GM12874 (cell line): Measurements from ENCODE around the gene RNF133.
A peak's percentile ranks its signal among the peaks of the same experiment; 100 is the strongest.

ENCODE experiments used
- TF ChIP-seq, protein P1 (sequence below): IDR thresholded peaks from 2 replicates; pipeline ENCODE4 v1.5.1; 2011; ENCODE audit warnings: low read depth, mild to moderate bottlenecking, control low read depth, low read length, moderate library complexity; ENCODE audit not compliant: insufficient read depth

Gene RNF133

DNA sequence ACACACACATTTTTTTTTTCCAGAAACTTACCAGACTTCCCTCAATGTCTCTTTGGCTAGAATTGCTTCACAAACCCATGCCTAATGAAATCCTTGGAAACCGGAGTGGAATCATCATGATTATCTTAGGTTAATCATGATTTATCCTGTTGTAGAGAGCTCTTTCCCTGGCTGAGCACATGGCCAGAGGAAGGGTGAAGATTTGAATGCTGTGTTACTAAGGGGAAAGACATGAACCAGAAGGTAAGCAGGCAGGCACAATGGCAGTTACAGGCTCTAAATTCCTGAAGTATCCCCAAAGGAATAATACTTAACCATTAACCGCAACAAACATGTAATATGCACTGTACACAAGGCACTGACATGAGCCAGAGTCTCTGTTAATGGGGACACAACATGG lies 7.9 kb upstream of the RNF133 start:
- TF ChIP-seq, protein P1, sequence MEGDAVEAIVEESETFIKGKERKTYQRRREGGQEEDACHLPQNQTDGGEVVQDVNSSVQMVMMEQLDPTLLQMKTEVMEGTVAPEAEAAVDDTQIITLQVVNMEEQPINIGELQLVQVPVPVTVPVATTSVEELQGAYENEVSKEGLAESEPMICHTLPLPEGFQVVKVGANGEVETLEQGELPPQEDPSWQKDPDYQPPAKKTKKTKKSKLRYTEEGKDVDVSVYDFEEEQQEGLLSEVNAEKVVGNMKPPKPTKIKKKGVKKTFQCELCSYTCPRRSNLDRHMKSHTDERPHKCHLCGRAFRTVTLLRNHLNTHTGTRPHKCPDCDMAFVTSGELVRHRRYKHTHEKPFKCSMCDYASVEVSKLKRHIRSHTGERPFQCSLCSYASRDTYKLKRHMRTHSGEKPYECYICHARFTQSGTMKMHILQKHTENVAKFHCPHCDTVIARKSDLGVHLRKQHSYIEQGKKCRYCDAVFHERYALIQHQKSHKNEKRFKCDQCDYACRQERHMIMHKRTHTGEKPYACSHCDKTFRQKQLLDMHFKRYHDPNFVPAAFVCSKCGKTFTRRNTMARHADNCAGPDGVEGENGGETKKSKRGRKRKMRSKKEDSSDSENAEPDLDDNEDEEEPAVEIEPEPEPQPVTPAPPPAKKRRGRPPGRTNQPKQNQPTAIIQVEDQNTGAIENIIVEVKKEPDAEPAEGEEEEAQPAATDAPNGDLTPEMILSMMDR = no peak

DNA sequence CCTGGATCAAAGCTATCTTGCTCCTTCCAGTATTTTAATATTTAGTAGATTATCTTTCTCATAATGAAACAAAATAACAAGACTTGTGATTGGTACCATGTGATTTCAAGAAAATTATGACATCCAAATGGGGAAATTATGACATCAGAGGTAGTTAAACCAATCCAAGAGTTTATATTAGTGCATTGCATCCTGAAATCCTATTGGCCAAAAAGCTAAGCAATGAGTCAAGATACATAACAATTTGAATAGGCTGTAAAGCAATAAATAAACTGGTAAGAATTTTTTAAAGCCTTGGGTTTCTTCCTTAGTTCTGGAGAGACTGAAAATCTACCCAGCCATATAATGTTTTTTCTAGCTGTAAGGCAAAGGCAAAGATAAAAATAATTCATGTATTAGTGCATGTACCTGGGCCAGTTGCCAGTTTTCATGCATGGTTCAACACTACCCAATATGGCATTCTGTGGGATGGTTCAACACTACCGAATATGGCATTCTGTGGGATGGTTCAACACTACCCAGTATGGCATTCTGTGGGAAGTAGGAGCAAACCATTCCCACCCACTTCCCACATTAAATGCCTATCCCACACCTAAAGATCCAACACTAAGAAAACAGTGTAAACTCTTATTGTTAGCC lies 4.1 kb upstream of the RNF133 start, which contains the start of gene RNF148:
TSS of gene RNF148 (minus strand) at position 51 of the 639 bp plus-strand sequence. CDS start 172 bp downstream, outside the sequence.
- TF ChIP-seq, protein P1 = no peak

DNA sequence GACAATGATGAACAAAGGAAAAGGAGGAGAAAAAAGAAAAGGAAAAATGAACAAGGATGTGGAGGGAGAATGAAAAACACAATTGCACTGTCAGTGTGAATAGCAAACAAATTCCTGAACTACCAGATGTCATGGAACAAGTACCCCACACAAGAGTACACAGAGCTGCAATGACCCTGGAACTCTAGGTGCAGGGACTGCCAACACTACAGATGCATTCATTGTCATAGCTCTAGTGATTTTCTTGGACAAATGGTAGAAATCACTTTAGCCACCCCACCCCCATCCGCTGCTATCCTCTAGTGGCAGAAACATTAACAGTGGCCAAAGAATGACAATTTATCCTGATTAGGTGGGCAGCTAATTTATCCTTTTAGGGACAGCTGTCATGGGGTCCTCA lies 3.1 kb downstream of the RNF133 start:
- TF ChIP-seq, protein P1 = no peak

DNA sequence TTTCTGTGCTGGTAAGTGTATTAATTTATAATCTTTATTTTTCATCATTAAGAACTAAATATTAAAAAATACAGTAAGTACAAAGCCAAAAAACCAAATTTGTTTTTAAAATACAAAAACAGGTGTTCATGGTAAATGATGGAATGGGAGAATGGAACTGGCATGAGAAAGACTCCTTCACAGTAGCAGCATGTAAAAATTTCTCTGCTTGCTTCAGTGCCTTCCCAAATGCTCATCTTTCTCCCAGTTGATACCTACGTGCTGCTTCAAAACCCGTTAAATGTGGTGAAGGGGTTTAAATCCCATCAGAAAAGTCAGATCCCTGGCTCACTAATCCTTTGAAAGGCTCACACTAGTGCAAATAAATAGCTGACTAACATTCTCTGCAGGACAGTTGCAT lies 4.2 kb downstream of the RNF133 start:
- TF ChIP-seq, protein P1 = no peak

DNA sequence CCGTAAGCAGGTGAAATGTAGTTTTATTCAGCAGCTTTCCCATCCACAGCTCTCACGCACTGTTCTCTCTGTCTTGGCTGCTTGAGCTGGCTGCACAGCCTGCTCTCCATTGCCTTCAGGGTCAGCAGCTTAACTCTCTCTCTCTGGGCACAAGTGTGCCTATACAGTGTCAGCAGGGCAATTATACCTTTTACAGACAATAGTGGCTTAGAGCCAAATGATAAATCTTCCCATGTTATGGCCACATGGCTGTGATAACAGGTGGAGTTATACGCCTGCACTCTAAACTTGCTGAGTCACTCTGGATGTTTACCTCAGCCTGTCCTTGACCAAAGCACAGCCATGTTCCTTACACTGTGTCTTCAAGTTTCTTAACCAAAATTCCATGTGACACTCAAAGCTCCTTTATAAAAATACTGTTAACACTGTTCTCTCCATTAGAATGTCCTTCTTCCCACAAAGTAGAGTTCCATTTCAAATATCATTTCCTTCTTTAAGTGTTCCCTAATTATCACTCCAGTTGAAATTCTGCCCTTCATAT lies 6.1 kb downstream of the RNF133 start:
- TF ChIP-seq, protein P1 = no peak

DNA sequence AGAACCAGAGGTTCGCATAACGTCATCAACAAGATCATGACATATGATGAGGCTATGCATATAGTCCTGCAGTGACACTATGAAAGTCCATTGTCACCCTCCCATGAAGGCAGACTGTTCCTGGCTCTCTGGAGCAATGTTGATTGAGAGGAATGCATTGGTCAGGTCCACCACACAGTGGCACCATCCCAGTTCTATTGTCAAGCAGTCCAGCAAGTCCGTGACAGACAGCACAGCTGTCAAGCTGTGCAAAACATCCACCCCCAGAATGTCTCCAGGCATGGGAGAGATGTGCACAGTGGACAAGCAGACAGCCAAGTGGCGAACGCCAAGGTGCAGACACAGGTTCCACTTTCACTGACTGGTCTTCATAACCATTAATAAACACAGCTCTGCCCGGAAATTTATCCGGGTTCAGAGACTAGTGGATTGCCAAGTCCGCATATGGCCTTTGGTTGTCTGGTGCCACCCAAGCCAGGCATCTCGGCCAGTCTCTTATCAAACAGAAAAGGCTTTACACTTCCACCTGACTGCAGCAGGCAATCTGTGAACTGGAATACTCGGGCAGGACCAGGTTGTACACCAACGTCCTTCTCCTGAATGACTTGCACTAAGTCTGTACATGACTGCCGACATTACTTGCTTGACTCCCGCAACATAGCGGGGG lies 7.2 kb downstream of the RNF133 start:
- TF ChIP-seq, protein P1 = no peak

DNA sequence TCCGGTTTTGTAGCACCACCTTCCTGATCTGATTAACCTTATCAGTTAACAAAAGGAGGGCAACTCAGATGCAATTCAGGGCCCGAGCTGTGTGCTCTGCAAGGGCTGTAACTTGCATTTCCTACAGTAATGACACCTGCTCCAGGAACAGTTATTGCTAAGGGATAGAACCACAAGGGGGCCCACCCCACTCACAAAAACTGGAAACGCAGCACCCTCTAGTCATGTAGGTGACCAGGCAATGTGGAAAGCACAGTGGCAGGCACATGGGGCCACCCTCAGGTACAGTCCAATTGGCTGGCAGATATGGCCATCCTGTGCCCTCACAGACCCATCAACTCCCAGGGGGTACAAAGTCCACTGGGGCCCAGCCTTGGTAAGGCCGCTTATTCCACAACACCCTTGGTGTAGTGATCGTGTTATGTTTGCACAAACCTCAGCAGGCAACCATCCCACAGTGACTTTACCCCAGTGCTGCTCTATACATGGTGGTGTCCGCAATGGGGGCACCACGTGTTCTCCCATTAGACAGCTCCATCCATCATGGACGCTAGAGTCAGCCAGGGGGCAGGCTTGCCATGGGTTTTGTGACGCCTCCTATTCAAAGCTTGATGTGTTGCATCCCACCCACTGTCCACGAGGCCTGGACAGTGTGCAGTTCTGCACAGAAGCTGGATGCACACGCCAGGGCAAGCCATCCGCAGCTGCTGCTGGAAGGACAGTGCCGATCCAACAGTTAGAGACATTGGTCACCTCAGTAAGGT lies 9.4 kb downstream of the RNF133 start:
- TF ChIP-seq, protein P1 = 0 out of 2 replicates have a peak, but pooled peaks have one; percentile 16
